SW 1271 (cell line): Measurements from ENCODE around the gene GRK1.

Experiments
- DNase-seq, 2 experiments: peaks; one replicate each; lab custom pipeline; 2025; lab: John Stamatoyannopoulos, UW

GRK1 gene

GRCh38 chr13:113775451-113776145, 108.6 kb downstream of the GRK1 start:
- no peak for DNase-seq

GRCh38 chr13:113776231-113777125, 109.5 kb downstream of the GRK1 start:
- no peak for DNase-seq

- DNase-seq: no peak
Observed at GRCh38 chr13:113777311-113778260, 110.6 kb downstream of the GRK1 start.

GRCh38 chr13:113781571-113781970, 114.6 kb downstream of the GRK1 start:
- no peak for DNase-seq

- DNase-seq: no peak
Observed at GRCh38 chr13:113782472-113782871, 115.5 kb downstream of the GRK1 start.

GRCh38 chr13:113783200-113783881, 116.3 kb downstream of the GRK1 start:
- no peak for DNase-seq

- DNase-seq: no peak
Observed at GRCh38 chr13:113783966-113784644, 117.1 kb downstream of the GRK1 start.

- no peak for DNase-seq
Observed at GRCh38 chr13:113784645-113785024, 117.6 kb downstream of the GRK1 start.

GRCh38 chr13:113785051-113786010, 118.3 kb downstream of the GRK1 start:
- DNase-seq: no peak

- no peak for DNase-seq
Observed at GRCh38 chr13:113786262-113786841, 119.3 kb downstream of the GRK1 start.
